Measurements from ENCODE around the gene PGAM2.

PGAM2 gene

DNA sequence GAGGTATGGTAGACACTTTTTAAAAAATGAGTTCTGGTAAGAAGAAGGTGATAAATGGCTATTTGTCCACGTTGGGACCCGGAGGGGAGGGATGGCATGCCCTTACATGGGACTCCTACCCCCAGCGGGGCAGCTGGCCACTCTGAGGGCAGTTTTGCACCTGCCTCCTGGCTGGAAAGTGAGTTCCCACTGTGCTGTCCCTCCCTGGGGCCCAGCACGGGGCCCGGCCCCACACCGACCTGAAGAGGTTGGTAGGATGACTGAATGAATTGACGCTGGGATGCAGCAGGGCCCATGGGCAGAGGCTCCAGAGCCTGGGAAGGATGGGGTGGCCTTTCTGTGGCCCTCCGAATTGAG is 38.2 kb upstream of the PGAM2 start:
- no peak for DNase-seq (ENCODE audit: low read depth)

DNA sequence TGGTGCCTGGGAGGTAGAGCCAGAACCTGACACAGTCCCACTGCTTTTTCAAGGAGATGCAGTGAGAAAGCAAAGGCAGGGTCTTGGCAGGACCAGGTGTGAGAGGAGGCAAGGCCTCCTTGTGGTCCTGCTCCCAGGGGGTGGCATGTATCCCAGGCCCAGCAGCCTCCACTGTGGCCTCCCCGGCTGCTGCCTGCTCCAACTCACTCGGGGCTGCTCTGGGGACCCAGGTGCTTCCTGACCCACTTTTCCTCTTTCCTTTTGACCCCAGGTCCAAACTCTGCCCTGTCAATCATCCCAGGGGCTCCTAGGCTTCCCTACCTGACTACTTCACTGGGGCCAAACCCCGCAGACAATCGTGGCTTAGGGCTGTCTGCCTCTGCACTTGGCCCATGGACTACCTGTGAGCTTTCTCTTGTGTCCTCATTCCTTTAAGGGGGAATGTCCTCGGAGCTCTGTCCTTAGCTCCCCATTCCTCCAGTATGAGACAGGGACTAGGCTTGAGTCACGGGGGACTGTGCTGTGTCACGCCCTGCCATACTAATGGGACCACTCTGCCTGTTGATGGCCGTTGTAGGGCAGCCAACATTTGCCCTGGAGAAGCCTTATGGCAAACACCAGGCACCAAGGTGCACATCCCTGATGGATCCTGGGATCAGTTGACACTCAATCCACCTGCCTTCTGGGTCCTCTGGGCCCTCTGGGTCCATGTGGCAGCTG is 37.6 kb upstream of the PGAM2 start:
- no peak for DNase-seq (ENCODE audit: low read depth)

DNA sequence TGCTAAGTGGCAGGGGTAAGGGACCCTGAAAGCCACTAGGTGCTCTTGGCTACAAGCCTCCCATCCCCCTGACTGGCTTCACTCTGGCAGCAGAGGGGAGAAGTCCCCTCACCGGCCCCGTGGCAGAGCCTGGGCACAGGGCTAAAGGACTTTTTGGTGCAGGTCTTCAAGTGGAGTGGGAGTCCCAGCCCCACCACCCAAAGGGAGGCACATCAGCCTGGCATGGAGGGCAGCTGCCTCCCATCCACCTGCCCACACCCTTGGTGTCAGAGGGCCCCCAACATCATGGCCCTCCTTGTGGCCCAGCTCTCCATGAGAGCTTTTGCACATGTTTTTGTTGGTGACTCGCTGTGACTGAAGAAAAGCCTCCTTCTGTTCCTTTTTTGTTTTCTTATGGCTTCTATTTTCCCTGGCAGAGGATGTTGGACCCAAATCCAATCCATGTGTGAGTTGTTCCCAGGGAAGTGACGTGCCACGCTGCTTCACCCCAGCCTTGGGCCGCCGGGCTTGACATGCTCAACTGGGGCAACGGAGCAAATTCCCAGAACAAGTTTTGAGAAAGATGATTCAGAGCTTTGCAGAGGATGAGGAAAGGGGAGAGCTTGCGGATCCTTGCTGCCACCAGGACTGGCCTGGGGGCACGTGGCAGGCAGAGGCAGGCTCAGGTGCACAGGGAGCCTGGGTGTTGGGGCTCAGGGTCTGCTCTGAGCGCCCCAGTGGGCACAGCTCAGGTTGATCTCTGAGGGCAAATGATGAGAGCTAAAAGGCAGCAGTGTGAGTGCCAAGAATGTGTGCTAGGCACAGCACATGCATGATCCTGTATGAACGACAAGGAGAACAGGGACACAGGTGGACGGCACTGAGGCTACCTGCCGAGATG is 36.8 kb upstream of the PGAM2 start:
- DNase-seq (ENCODE audit: low read depth): no peak

DNA sequence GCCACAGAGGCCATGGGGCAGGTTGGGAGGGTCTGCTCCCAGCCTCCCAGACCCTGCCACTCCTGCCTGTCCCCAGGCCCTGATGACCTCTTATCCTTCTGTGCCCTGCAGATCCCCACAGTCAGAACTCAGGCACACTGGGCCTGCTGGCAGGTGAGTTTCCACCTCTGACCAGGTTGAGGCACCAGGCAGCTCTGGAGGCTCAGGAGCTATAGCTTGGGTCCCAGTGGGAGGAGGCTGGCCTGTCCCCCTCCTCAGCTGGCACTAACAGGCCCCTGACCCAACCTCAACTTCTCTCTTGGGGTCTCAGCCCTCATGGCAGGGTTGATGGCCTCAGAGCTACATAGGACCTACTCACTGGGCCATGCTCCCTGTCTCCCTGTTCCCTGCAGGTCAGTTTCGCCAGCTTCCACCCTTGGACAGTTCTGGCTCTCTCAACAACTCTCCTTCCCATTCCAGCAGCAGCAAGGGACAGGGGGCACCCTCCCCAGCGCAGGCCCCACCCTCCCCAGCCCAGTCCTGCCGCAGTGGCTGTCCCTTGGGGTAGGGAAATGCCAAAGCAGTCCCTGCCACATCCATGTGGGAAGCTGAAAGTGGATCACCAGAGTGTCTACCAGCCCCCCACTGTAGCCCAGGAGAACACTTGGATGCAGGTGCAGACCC is 36.1 kb upstream of the PGAM2 start:
- DNase-seq (ENCODE audit: low read depth): no peak

DNA sequence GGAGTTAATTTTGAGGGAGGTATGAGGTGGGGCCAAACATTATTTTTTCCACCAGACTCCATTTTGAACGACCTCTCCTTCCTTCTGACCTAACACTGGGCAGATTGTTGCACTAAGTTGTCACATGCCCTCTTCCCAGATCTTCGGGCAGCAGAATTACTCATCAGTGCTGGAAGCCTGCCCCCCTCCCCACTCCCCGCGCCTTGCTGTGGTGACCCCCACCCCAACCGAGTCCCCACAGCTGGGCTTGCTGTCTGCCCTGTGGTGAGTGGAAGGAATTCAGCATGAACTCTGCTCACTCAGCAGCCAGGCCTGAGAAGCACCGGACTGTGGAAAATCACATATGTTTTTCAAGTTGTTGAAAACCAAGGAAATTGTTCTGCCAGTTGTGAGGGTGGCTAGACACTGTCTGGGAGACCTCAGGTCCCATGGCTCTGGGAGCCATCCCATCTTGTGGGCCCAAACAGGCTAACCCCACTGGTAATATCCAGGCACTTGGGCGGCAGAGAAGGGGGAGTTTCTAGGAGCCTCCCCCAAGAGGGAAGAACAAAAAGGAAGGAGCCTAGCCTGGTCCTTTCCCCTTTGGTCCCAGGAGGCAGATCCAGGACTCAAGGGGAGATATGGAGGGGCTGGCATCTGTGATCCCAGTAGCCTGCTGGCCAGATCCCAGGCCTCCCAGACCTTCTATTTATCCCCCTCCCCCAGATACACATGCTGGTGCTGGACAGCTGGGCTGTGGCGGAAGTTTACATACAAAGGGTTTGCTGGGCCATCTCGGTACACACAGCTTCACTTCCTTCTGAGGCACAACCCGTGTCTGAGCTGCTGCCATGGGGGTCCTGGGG is 35.3 kb upstream of the PGAM2 start:
- DNase-seq (ENCODE audit: low read depth): no peak

DNA sequence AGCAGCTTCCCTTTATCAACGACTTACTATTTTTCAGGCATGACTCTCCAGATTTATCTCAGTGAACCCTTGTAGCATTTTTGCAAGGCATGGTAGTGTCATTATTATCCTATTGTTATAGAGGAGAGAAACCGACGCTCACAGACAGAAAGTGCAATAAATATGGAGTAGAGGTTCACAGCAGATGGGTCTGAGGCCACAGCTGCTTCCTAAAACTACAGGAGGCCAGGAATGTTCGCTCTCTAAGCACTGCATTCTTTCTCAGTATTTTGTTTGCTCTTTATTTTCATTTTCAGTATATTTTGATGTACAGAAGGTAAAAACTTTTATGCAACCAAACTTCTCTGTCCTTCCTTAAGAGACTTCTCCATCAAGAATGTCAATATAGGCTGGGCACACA is 34.3 kb upstream of the PGAM2 start:
- DNase-seq (ENCODE audit: low read depth): no peak

DNA sequence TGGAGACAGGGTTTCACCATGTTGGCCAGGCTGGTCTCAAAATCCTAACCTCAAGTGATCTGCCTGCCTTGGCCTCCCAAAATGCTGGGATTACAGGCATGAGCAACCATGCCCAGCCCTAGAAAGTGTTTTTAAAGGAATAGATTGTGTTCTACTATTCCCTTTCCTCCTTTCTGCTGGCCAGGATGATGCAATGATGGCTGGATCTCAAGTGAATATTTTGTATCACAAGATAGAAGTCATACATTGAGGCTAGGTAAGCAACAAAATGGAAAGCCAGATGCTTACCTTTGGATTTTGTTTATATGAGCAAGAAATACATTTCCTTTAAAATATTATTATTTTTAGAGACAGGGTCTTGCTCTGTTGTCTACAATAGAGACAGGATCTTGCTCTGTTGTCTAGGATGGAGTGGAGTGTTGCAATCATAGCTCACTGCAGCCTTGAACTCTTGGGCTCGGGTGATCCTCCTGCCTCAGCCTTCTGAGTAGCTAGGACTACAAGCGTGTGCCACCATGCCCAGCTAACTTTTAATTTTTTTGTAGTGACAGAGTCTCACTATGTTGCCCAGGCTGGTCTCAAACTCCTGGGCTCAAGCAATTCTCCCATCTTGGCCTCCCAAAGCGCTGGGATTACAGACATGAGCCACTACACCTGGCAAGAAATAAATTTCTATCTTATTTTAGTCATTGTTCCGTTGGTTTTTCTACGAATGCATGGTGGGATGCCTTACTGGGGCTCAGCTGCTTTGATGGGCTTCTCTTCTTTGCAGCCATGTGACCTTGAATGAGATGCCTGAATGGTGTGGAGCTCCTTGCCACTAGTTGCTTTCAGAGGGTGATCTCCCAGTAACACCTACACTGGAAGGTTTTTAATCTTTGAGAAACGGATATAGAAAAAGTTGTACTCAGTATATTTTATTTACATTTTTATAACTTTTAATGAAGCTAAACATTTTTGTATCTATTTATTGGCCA is 33.0 kb upstream of the PGAM2 start:
- DNase-seq (ENCODE audit: low read depth): no peak

DNA sequence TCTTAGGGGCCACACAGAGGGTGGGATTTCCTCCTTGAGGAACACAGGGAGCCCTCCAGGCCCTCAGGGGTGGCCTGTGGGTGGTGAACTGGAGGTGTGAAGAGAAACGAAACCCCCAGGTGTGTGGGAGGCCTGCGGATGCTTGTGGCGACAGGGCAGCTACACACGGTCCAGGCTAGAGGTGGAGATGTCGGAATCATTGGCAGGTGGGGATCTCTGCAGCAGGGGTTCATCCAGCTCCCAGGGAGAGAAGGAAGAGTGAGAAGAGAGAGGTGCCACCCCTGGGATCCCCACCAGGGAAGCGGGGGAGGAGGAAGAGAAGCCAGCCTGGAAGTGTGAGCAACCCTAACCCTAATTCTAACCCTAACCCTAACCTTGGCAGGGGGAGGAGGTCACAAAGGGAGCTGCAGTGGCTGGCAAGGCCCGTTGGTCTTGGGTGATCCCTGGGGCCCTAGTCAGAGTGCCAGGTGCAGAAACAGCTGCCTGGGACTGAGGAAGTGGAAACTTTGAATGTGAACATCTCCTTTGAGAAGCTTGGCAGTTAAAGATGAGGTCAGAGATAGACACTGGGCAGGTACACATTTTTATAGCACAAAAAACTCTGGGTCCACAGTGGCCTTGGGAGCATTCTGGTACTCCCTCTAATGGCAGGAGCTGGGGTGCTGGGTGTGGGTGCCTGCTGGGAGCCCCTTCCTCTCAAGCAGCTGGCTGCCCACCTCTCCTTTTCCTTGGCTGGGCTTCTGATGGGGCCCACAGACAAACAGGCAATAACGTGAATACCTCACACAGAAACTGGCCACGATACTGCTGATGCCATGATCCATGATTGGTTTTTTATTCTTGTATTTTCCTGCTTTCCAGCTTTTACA is 31.9 kb upstream of the PGAM2 start:
- no peak for DNase-seq (ENCODE audit: low read depth)

DNA sequence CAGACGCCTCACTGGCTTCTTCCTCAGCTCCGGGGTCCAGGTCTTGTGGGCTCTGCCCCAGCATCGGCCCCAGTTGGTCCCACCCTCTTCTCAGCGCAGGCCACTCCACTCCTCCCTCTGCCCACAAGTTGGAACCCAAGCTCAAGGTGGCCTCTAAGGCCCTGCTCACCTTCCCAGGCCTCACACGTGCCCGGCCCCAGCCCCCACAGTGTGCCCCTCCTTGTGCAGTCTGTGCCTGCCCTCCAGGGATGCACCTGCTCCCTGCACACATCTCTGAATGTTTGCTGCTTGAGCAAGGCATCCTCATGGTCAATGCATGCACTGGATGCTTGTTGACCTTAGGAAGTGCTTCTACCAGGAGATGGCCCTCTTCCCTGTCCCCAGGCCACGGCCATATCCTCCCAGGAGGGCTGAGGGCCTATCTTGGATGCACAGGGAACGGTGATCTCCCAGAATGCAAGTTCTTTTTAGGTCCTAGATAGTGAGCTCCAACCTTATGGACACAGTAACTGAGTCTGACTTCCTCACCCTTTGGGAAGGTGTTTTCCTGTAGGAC is 31.0 kb upstream of the PGAM2 start:
- no peak for DNase-seq (ENCODE audit: low read depth)

DNA sequence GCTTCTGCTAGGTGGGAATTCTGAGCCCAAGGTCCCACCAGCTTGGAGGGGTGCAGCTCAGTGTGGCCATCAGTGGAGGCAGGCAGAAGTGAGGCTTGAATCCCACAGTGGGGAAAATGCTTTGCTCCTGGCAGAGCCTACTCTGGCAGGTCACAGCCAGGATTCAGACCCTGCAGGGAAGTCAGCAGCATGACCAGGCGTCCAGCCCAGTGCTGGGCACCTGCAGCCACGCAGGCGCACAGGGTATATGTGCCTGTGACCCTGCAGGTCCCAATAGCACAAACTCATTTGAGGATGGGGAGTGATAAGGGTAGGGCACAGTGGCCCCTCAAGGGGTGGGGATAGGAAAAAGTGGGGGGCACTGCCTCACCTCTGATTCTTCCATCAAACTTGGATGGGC is 30.4 kb upstream of the PGAM2 start:
- DNase-seq (ENCODE audit: low read depth): no peak

DNA sequence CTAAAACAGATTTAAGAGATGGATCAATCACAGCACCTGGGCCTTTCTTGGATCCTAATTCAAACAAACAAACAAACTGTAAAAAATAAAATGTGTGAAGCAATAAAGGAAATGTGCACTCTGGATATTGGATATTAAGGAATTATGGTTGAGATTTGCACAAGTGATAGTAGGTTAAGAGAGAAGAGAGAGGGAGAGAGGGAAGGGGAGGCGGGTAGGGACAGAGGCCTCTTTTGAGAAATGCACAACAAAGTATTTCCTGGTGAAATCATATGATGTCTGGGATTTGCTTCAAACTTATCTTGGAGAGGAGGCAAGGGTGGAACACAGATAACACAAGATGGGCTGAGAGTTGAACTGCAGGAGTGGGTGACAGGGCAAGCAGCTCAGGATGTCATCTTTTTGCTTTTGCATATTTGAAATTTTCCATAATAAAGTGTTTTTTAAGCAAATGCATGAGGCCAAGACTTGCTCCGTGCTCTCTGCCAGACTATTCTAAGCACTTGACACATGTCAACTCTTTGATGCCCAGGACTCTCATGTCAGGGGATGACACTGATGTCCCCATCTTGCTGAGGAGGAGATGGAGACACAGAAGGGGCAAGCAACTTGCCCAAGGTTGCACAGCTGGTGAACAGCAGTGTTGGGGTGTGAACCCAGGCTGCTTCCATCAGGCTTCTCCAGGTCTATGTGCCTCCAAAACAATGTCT is 29.7 kb upstream of the PGAM2 start:
- DNase-seq (ENCODE audit: low read depth): no peak

DNA sequence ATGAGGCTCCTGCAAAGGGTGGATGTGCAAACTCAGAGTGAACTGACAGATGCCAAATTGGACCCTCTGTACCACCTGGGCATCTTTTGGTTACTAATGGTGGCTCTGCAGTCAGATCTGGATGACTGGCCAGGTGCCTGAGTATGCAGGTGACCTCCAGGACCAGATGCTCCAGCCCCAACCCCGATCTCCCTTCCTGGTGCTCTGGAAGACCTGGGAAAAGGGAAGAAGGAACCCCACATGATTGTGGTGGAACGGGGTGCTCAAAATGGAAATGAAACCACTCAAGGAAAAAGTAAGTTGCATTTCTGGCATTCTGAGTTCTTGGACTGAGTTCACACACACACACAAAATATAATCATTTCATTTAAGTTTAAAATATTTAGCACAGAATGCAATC is 29.0 kb upstream of the PGAM2 start:
- DNase-seq (ENCODE audit: low read depth): no peak

DNA sequence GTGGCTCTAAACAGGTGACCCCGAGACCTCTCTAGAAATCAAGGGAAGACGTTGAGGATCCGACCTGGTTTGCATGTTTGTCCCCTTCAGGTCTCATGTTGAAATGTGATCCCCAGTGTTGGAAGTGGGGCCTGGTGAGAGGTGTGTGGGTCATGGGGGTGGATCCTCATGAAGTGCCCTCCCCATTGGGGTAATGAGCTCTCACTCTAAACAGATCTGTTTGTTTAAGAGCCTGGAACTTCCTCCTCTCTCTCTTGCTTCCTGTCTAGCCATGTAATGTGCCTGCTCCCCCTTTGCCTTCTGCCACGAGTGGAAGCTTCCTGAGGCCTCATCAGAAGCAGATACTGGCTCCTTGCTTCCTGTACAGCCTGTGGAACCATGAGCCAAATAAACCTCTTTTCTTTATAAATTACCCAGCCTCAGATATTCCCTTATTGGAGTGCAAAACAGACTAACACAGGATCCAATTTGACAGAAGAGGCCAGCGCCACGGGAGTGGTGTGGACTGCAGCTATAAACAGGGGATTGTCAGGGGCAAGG is 27.8 kb upstream of the PGAM2 start:
- DNase-seq (ENCODE audit: low read depth): no peak

DNA sequence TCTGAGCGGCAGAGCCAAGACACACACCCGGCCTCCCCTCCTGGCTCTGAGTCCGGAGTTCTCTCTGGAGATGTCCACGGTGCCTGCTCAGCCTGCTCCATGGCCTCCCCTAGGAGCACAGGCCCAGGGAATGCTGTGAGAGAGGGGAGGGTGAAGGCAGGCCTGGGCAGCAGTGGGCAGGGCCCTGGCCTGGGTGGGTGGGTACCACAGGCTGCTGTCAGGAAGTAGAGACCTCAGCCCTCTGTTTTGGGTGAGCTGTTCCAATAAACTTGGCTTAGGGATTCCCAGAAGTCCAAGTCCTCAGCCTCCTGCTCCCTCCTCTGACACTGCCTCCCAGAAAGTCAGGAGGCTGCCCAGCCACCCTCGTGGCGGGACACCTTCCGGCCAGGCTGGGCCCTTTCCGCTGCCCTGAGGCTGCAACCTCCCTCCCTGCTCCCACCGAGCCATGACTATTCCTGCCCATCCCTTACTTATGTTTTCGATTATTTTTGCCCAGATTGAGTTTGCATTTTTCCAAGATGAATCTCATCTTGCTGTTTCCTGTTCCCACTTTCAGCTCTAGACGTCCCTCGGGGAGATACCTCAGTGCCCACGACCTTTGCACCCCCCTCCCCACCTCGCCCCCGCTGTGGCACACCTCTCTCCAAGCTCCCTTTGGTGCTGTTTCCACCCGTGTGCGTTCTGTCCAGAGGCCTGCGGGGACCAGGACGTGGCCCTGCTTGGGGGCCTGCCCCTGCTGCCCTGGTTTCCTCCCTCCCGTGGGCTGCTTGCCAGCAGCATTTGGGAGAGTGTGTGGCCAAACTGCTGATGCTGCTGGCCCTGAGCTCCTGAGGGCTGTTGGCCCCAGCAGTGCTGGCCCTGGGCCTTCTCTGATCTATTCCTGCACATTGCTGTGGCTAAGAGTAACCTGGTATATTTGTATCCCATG is 22.8 kb upstream of the PGAM2 start:
- DNase-seq (ENCODE audit: low read depth): no peak

DNA sequence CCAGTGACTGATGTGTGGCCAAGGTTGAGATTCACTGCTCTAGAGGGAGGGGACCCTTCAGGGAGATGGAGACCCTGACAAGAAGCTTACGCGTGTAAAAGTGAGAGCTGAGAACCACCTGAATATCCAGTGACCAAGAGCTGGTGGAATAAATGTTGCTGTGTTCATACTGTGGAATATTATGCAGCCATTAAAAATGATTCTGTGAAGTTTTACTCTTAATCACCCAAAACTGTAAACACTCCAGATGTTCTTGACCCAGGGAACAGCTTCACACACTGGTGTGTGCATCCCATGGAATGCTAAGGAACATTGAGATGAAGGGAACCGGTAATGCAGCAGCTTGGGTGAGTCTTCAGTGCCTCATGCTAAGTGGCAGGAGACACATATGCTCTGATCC is 21.3 kb upstream of the PGAM2 start:
- DNase-seq (ENCODE audit: low read depth): no peak

DNA sequence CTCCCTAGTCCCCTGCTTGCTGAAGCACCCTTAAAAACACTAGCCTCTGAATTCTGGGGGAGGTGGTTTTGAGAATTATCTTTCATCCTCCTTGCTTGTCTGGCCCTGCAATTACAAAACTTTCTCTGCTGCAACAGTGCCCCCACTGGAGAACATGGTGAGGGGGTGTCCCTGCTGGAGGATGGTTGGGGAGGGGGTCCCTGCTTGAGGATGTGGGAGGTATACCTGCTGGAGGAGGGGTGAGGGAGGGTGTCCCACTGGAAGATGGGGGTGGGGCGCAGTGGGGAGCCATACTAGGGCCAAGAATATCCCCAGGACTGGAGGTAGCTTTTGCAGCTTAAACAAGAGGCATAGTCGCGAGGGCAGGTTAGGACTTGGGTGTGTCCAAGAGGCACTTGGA is 20.2 kb upstream of the PGAM2 start:
- no peak for DNase-seq (ENCODE audit: low read depth)

DNA sequence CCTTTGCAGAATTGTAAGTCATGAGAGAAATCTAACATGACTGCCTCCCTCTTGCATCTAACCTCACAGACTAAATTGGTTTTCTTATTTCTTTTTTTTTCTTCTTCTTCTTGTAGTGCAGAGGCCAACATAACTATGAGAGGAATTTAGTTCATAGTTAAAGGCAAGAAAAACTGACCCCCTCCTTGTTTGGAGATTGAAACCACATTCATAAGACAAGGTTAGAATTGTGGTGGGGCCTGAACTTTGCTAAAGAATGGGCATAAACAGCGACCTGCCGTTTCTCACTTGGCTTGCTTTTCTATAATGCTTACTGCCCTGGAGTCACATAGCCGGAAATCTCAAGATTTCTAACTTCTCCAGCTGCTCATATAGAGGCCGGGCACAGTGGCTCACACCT is 19.3 kb upstream of the PGAM2 start:
- DNase-seq (ENCODE audit: low read depth): no peak

DNA sequence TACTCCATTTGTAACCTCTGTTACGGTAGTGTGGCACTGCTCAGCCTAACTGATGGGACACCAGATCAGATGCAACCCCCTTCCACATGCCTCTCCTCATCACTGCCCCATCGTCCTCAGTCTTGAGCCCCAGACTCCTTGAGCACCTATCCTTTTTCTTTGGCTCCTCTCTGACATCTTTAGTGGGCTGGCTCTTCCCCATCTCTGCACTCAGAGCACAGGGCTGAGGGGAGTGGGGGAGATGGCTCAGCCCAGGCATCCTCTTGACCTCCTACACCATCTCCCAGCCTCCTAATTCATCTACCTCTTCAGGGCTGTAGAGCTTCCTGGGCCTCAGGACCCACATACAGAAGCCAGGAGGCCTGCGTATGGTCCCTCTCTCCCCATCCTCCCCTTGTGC is 18.4 kb upstream of the PGAM2 start:
- DNase-seq (ENCODE audit: low read depth): no peak

Measured in stimulated activated CD4-positive, alpha-beta T cell treated with anti-CD3 and anti-CD28 coated beads, Interleukin-2, amount 100 ng/mL, for 4 hours (primary cell).